ENCODE data around the gene SLC35F3. TPM values are rescaled to one million over a fixed set of nuclear protein-coding genes. Genes with fewer than 3 reads are reported as not detected.
"Not testable (repeated sequence)": the region's sequence is repeated elsewhere in the genome, so short reads cannot be mapped to it uniquely, and the experiment has no call there.

Gene SLC35F3
- polyA plus RNA-seq, 1 of the 3 experiments (the other 2 are of a cell fraction) = 0.87 TPM

DNA sequence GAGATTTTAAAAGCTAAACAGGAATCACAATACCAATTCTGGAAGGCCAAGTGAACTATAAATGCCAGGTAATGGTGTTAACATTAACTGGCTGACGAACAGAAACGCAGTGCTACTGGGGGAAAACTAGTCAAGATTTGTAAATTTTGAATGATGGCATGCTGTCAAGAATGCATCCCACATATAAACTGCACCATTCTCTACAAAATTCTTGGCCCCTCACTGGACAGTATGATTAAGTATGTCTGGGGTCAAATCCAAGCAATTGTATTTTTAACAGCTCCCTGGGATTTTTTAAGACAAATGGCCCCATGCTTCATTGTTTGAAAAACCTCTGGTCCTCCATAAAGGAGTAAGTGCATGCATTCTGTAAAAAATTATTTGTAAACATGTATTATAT, 395.6 kb downstream of the SLC35F3 start:
- H4K20me1 ChIP-seq (ENCODE audit: insufficient read depth) = no peaks in the 10 kb centered on the region
- POLR2A ChIA-PET = no interaction called here
- H3K4me1 ChIP-seq (ENCODE audit: control insufficient read depth in 1 of 2, insufficient read depth in 2 of 2, low read depth in 1 of 2, low read length in 1 of 2) = no peaks in the 10 kb centered on the region
- CTCF ChIA-PET = interaction anchor here (1.3 to 4.0 kb wide), 2 partner anchors 11 to 185 kb away, joined by 5 to 41 read pairs; no protein-coding TSS in a partner anchor
- H3F3A ChIP-seq (replicated peaks; ENCODE audit: insufficient read depth) = no peaks in the 10 kb centered on the region
- DNase-seq = no peak
- H3K9me2 ChIP-seq = no peaks in the 10 kb centered on the region
- no peaks in the 10 kb centered on the region for H3K36me3 ChIP-seq (replicated peaks in 1 of 2; ENCODE audit: control insufficient read depth in 1 of 2, insufficient read depth in 2 of 2, low read length in 1 of 2)
- no peak for TF ChIP-seq FOXJ3 (CRISPR knock-in tag; IDR thresholded peaks at IDR 0.05)
- no peaks in the 10 kb centered on the region; the same call in 1 of the 2 replicates for H3K27me3 ChIP-seq (ENCODE audit: insufficient read depth)
- no peak overlapping the region for H3K4me3 ChIP-seq (ENCODE audit: low read depth in 2 of 2, low read length in 1 of 2)
- no peak overlapping the region for H3K4me2 ChIP-seq
- whole genome bisulfite sequencing (ENCODE audit: low lambda C conversion rate) = 57% methylated on average over 2 of the region's 2 CpGs
- H2AFZ ChIP-seq (ENCODE audit: low read depth) = no peak overlapping the region
- H3K27ac ChIP-seq (ENCODE audit: low read depth in 2 of 2, low read length in 1 of 2) = no peak overlapping the region
- no peaks in the 10 kb centered on the region for H3K9me3 ChIP-seq
- H3K79me2 ChIP-seq (ENCODE audit: insufficient read depth) = no peaks in the 10 kb centered on the region
- no peak overlapping the region for H3K9ac ChIP-seq

DNA sequence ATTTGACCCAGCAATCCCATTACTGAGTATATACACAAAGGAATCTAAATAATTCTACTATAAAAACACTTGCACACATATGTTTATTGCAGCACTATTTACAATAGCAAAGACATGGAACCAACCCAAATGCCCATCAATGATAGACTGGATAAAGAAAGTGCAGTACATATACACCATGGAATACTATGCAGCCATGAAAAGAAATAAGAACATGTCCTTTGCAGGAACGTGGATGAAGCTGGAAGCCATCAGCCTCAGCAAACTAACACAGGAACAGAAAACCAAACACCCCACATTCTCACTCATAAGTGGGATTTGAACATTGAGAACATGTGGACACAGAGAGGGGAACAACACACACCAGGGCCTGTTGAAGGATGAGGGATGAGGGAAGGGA, 397.2 kb downstream of the SLC35F3 start:
- H3K9me3 ChIP-seq; H3K27ac ChIP-seq (ENCODE audit: low read depth in 2 of 2, low read length in 1 of 2); H2AFZ ChIP-seq (ENCODE audit: low read depth); DNase-seq; H3K9ac ChIP-seq; H3K79me2 ChIP-seq (ENCODE audit: insufficient read depth); H3K4me1 ChIP-seq (ENCODE audit: control insufficient read depth in 1 of 2, insufficient read depth in 2 of 2, low read depth in 1 of 2, low read length in 1 of 2); POLR2A ChIA-PET; H4K20me1 ChIP-seq (ENCODE audit: insufficient read depth); H3K9me2 ChIP-seq; H3K36me3 ChIP-seq (replicated peaks in 1 of 2; ENCODE audit: control insufficient read depth in 1 of 2, insufficient read depth in 2 of 2, low read length in 1 of 2); H3F3A ChIP-seq (replicated peaks; ENCODE audit: insufficient read depth); H3K4me2 ChIP-seq; H3K27me3 ChIP-seq (ENCODE audit: insufficient read depth); H3K4me3 ChIP-seq (ENCODE audit: low read depth in 2 of 2, low read length in 1 of 2): not testable (repeated sequence)
- WGBS (ENCODE audit: low lambda C conversion rate) = 13% methylated on average over 1 of the region's 1 CpG
- CTCF ChIA-PET = interaction anchor here (0.8 to 4.0 kb wide), 3 partner anchors 8 to 148 kb away, joined by 3 to 41 read pairs (median 3); no protein-coding TSS in a partner anchor

DNA sequence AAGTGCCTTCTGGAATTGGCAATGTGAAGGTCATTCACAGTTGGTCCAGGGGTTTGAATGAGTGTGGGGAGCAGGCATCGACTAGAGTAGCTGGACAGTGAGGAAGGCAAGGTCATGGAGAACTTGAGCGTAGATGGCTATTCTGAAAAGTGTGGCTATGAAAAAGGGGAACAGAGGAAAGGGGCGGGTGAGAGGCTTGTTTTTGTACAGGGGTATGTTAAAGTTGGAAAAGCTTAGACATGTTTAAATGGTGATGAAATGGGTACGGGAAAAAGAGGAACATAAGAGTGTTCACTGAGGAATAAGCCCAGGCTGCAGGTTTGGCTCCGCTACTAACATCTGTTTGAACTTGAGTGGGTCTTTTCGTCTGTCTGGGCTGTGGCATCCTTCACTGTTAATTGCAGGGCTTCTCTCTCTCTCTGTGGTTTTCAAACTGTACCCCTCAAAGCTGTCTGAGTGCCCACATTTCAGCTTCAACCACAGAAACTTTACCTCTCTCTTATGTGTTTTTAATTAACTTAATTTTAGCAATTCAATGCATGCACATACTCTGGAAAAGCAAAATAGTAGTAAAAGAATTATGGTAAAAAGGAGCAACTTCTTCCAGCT, 398.0 kb downstream of the SLC35F3 start:
- Histone ChIP-seq H3K9me2 (no peaks in the 10 kb centered on the region), H2AFZ (ENCODE audit: low read depth) (no peak overlapping the region), H3K9me3 (no peaks in the 10 kb centered on the region), H3K9ac (no peak overlapping the region), H3K27me3 (ENCODE audit: insufficient read depth) (no peaks in the 10 kb centered on the region), H3F3A (replicated peaks; ENCODE audit: insufficient read depth) (no peaks in the 10 kb centered on the region), H3K27ac (ENCODE audit: low read depth in 2 of 2, low read length in 1 of 2) (no peak overlapping the region), H4K20me1 (ENCODE audit: insufficient read depth) (no peaks in the 10 kb centered on the region), H3K4me1 (ENCODE audit: control insufficient read depth in 1 of 2, insufficient read depth in 2 of 2, low read depth in 1 of 2, low read length in 1 of 2) (no peaks in the 10 kb centered on the region), H3K4me3 (ENCODE audit: low read depth in 2 of 2, low read length in 1 of 2) (no peak overlapping the region), H3K79me2 (ENCODE audit: insufficient read depth) (no peaks in the 10 kb centered on the region), H3K36me3 (replicated peaks in 1 of 2; ENCODE audit: control insufficient read depth in 1 of 2, insufficient read depth in 2 of 2, low read length in 1 of 2) (no peaks in the 10 kb centered on the region), H3K4me2 (no peak overlapping the region)
- DNase-seq = no peak
- CTCF ChIA-PET = interaction anchor here (0.7 to 4.0 kb wide), 6 partner anchors 9 to 148 kb away, joined by 3 to 41 read pairs (median 3); no protein-coding TSS in a partner anchor
- WGBS (ENCODE audit: low lambda C conversion rate) = 57% methylated on average over 6 of the region's 6 CpGs
- no peak for TF ChIP-seq SMC3 (IDR thresholded peaks at IDR 0.05; ENCODE audit: low read depth, low read length)
- TF ChIP-seq, protein P1, sequence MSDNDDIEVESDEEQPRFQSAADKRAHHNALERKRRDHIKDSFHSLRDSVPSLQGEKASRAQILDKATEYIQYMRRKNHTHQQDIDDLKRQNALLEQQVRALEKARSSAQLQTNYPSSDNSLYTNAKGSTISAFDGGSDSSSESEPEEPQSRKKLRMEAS (IDR thresholded peaks at IDR 0.05; ENCODE audit: low read depth) = no peak
- TF ChIP-seq FOSL2 (IDR thresholded peaks at IDR 0.05; ENCODE audit: borderline replicate concordance, low read depth) = no peak
- no peak for TF ChIP-seq FOXM1 (IDR thresholded peaks at IDR 0.05; ENCODE audit: low read depth)
- TF ChIP-seq RFX5 (IDR thresholded peaks at IDR 0.05; ENCODE audit: low read length) = no peak
- TF ChIP-seq TEAD4 (IDR thresholded peaks at IDR 0.05; ENCODE audit: borderline replicate concordance, insufficient read depth) = no peak
- no peak for TF ChIP-seq TCF12 (IDR thresholded peaks at IDR 0.05)
- no peak for TF ChIP-seq TAF1 (IDR thresholded peaks at IDR 0.05; ENCODE audit: borderline replicate concordance, low read depth, low read length)
- no peak for TF ChIP-seq NFIC (IDR thresholded peaks at IDR 0.05; ENCODE audit: borderline replicate concordance)
- no peak for TF ChIP-seq NRF1 (IDR thresholded peaks at IDR 0.05; ENCODE audit: low read depth, low read length)
- TF ChIP-seq EP300 (IDR thresholded peaks at IDR 0.05; ENCODE audit: borderline replicate concordance in 1 of 2, low read depth in 1 of 2, low read length in 1 of 2) = no peak
- no peak for TF ChIP-seq RCOR1 (IDR thresholded peaks at IDR 0.05; ENCODE audit: low read length)
- TF ChIP-seq GATA2 (CRISPR knock-in tag; IDR thresholded peaks at IDR 0.05) = no peak
- TF ChIP-seq GABPA (IDR thresholded peaks at IDR 0.05; ENCODE audit: low read depth) = no peak
- TF ChIP-seq, protein P2, sequence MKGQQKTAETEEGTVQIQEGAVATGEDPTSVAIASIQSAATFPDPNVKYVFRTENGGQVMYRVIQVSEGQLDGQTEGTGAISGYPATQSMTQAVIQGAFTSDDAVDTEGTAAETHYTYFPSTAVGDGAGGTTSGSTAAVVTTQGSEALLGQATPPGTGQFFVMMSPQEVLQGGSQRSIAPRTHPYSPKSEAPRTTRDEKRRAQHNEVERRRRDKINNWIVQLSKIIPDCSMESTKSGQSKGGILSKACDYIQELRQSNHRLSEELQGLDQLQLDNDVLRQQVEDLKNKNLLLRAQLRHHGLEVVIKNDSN (IDR thresholded peaks at IDR 0.05; ENCODE audit: borderline replicate concordance, low read depth) = no peak
- TF ChIP-seq FOXJ3 (CRISPR knock-in tag; IDR thresholded peaks at IDR 0.05) = no peak
- POLR2A ChIA-PET = no interaction called here

Data from SK-N-SH (cell line).